DOHH2 (cell line): Measurements from ENCODE around the gene SERP2.

Experiments used
- H3F3A ChIP-seq: fragments of 200-600 bp; sonication (generic), shearing (Covaris generic); 2 replicates; pipeline ENCODE4 v1.6.0; 2016; ENCODE audit warnings: antibody characterized with exemption, mild to moderate bottlenecking; ENCODE audit not compliant: control insufficient read depth, insufficient read depth
- H3K27ac ChIP-seq: fragments of 200-600 bp; sonication (generic); 2 replicates; pipeline ENCODE4 v1.5.1; 2014; ENCODE audit warnings: low read depth, mild to moderate bottlenecking, low read length, moderate library complexity
- H3K27me3 ChIP-seq: fragments of 200-600 bp; sonication (generic); 2 replicates; pipeline ENCODE4 v1.6.1; 2014; ENCODE audit warnings: mild to moderate bottlenecking, low read length, mixed read lengths; ENCODE audit not compliant: control insufficient read depth
- H3K36me3 ChIP-seq: fragments of 200-600 bp; sonication (generic); 2 replicates; pipeline ENCODE4 v1.6.1; 2014; ENCODE audit warnings: mild to moderate bottlenecking, low read length, moderate library complexity, mixed read lengths; ENCODE audit not compliant: control insufficient read depth
- H3K4me1 ChIP-seq: fragments of 200-600 bp; sonication (generic); 2 replicates; pipeline ENCODE4 v1.6.1; 2014; ENCODE audit warnings: mild to moderate bottlenecking, low read length, mixed read lengths; ENCODE audit not compliant: control insufficient read depth
- H3K4me2 ChIP-seq: fragments of 200-600 bp; sonication (generic); 2 replicates; pipeline ENCODE4 v1.6.0; 2014; ENCODE audit warnings: mild to moderate bottlenecking, low read length, moderate library complexity
- H3K4me3 ChIP-seq: fragments of 200-600 bp; sonication (generic); 2 replicates; pipeline ENCODE4 v1.5.1; 2014; ENCODE audit warnings: mild to moderate bottlenecking, low read length, mixed read lengths
- H3K79me2 ChIP-seq: fragments of 200-600 bp; sonication (generic); 2 replicates; pipeline ENCODE4 v1.6.1; 2014; ENCODE audit warnings: mild to moderate bottlenecking, low read length, mixed read lengths; ENCODE audit not compliant: control insufficient read depth
- H3K9me2 ChIP-seq: fragments of 200-600 bp; sonication (generic); replicated peaks from 2 replicates; pipeline ENCODE4 v1.6.1; 2014; ENCODE audit warnings: mild to moderate bottlenecking, low read length, mixed read lengths; ENCODE audit not compliant: control insufficient read depth
- H3K9me3 ChIP-seq: fragments of 200-600 bp; sonication (generic); 2 replicates; pipeline ENCODE4 v1.6.1; 2014; ENCODE audit warnings: antibody characterized with exemption, low read length, mixed read lengths; ENCODE audit not compliant: control insufficient read depth, insufficient read depth
- H4K20me1 ChIP-seq: fragments of 200-600 bp; sonication (generic); 2 replicates; pipeline ENCODE4 v1.6.0; 2014; ENCODE audit warnings: low read depth, mild to moderate bottlenecking, antibody characterized with exemption, low read length, moderate library complexity; ENCODE audit not compliant: control insufficient read depth, insufficient read depth
- CTCF ChIP-seq: fragments of 200-600 bp; sonication (generic); IDR thresholded peaks from one replicate; pipeline ENCODE4 v1.5.1; 2014; ENCODE audit warnings: antibody characterized with exemption, mild to moderate bottlenecking, low read depth, low read length; ENCODE audit not compliant: poor library complexity, severe bottlenecking
- EZH2phosphoT487 ChIP-seq: fragments of 200-600 bp; sonication (generic); IDR thresholded peaks from 2 replicates; pipeline ENCODE4 v1.6.1; 2017; ENCODE audit warnings: borderline replicate concordance, mild to moderate bottlenecking, antibody characterized with exemption, low read length, moderate library complexity, mixed read lengths

SERP2 gene

DNA sequence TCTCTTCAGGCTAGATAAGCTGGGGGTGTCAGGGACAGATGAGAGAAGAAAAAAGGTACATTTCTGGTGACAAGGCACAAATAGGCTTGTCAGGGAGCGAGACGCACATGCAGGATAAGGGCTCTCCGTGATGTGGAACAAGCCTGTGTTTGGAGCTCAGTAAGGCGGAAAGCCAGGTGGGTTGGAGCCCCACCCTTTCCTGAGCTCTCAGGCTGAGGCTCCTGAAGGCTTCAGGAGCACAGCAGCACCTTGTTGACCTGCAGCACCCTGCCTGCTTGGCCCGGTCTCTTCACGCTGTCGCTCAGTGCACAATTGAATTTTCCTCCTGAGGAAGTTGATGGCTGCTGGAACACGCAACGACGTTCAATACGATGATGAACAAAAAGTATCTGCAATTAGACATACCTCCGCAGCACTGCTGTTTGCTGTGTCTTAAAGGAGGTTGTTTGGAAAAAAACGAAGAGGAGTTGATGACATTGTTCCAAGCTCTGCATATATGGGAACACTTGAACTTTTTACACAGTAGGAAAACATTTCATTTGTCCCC is 29.3 kb downstream of the SERP2 start:
- no peak overlapping the region for H3K4me2 ChIP-seq
- no peak overlapping the region for H3K27ac ChIP-seq
- H4K20me1 ChIP-seq = no peaks in the 10 kb centered on the region
- H3K4me3 ChIP-seq = no peak overlapping the region
- no peaks in the 10 kb centered on the region for H3K9me3 ChIP-seq
- H3K27me3 ChIP-seq = no peaks in the 10 kb centered on the region
- no peaks in the 10 kb centered on the region for H3K36me3 ChIP-seq
- no peaks in the 10 kb centered on the region for H3K9me2 ChIP-seq
- H3F3A ChIP-seq = no peaks in the 10 kb centered on the region
- no peaks in the 10 kb centered on the region for H3K79me2 ChIP-seq
- H3K4me1 ChIP-seq = peaks cover 12% of the 10 kb centered on the region
- no peak for TF ChIP-seq CTCF
- no peak for TF ChIP-seq EZH2phosphoT487

GRCh38 chr13:44403461-44404056 is 29.9 kb downstream of the SERP2 start:
- Histone ChIP-seq H3K9me3 (no peaks in the 10 kb centered on the region), H3K4me3 (no peak overlapping the region), H3K9me2 (no peaks in the 10 kb centered on the region), H3F3A (no peaks in the 10 kb centered on the region), H3K4me1 (peaks cover 12% of the 10 kb centered on the region), H3K27me3 (no peaks in the 10 kb centered on the region), H4K20me1 (no peaks in the 10 kb centered on the region), H3K4me2 (no peak overlapping the region), H3K27ac (no peak overlapping the region), H3K79me2 (no peaks in the 10 kb centered on the region), H3K36me3 (no peaks in the 10 kb centered on the region)
- TF ChIP-seq CTCF = no peak
- no peak for TF ChIP-seq EZH2phosphoT487

DNA sequence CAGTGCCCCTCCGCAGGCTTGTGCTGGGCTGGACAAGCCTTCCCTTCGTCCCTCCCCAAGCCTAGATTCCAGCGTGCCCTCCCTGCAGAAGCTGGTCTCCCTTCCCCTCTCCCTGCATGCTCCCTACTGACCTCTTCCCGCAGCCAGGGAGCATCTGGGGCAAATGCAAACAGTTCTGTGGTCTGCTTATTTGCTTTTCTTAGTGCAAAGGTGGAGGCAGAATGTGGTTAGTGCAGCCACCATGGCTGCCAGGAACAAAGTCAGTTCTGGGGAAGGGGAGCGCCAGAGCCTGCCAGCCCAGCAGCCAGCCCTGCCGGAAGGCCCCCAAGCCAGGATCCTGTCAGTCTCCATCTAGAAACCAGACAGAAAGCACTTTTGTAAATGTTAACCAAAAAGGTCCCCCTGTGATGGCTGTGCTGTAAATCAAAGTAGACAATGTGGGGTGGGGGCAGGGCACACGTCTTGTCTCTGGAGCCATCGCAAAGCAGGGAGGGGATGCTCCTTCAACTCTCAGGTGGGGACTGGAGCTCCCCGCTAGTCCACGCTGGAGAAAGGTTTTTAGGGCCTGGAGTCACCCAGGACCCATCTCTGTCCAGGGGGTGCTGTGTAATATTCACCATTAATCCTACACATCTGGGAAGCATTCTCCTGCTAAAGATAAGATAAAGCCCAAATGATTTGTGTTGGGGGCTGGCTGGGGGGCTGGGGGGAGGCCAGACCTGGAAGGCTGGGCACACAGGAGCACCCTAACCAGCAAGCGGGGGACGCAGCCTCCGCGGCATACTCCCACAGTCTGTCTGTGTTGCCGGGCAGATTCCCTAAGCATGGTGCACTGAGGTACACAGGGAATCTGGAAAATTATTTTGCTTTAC is 30.9 kb downstream of the SERP2 start:
- Histone ChIP-seq H3K27me3 (no peaks in the 10 kb centered on the region), H4K20me1 (no peaks in the 10 kb centered on the region), H3K9me3 (no peaks in the 10 kb centered on the region), H3K9me2 (no peaks in the 10 kb centered on the region), H3K4me2 (no peak overlapping the region), H3K27ac (no peak overlapping the region), H3K79me2 (no peaks in the 10 kb centered on the region), H3F3A (no peaks in the 10 kb centered on the region), H3K36me3 (no peaks in the 10 kb centered on the region), H3K4me1 (peaks cover 12% of the 10 kb centered on the region), H3K4me3 (no peak overlapping the region)
- TF ChIP-seq CTCF (no peak), EZH2phosphoT487 (no peak)
